Epithelial cell of proximal tubule (primary cell): ENCODE measurements around the gene BBIP1. TPM values are rescaled to one million over a fixed set of nuclear protein-coding genes. Genes with fewer than 3 reads are reported as not detected.

Source experiments
- DNase-seq: peaks from one replicate; pipeline ENCODE4 v3.0.0-alpha.2; 2011; ENCODE audit warnings: low read depth
- H3K4me3 ChIP-seq: 2 replicates; pipeline ENCODE4 v1.5.1; 2011; ENCODE audit warnings: low read depth, mild to moderate bottlenecking, low read length
- CTCF ChIP-seq: conservative IDR thresholded peaks from 2 replicates; pipeline ENCODE4 v1.5.1; 2012; ENCODE audit warnings: low read depth, mild to moderate bottlenecking, low read length
- total RNA-seq: library from RNA; depleted of rRNA; stranded (reverse); fragments of >200 nt; gene quantifications from 2 replicates; pipeline ENCODE4 v1.2.3, GENCODE V29; 2015

Gene BBIP1
- total RNA-seq, 1 donor from 2014 or later: 27.0 TPM

GRCh38 chr10:110851020-110851612, 67.9 kb downstream of the BBIP1 start:
- no peak for TF ChIP-seq CTCF
- H3K4me3 ChIP-seq: no peak overlapping the region
- DNase-seq: no peak

- no peak for DNase-seq
- no peak for TF ChIP-seq CTCF
- no peak overlapping the region for H3K4me3 ChIP-seq
These were observed 68.9 kb downstream of the BBIP1 start for GRCh38 chr10:110850099-110850498.

Other genes starting within 250 kb of the BBIP1 start
- 3.6 and 55.5 TPM in 2 replicates for gene PDCD4, start 47.3 kb downstream of the BBIP1 start, total RNA-seq
- gene SHOC2, start 424 bp upstream of the BBIP1 start, total RNA-seq: 14.1 and 21.8 TPM in 2 replicates
- 0.06 TPM in 1 of 2 replicates, not detected in the other for gene ADRA2A, start 157.8 kb upstream of the BBIP1 start, total RNA-seq